Ovary (tissue), 9 donors: ENCODE measurements around the gene ACP4. TPM values are rescaled to one million over a fixed set of nuclear protein-coding genes. Genes with fewer than 3 reads are reported as not detected.

Experiments used
- DNase-seq, 5 donors: peaks; one replicate each; pipeline ENCODE4 v3.0.0-alpha.2; 2019 to 2020
- H3K27ac ChIP-seq, 2 donors: fragments of 200-600 bp; one replicate each; pipeline versions ENCODE4 v1.5.1 to v1.8.0; 2019 to 2022
- H3K27me3 ChIP-seq: fragments of 200-600 bp; one replicate; pipeline ENCODE4 v1.8.0; 2022
- H3K36me3 ChIP-seq: fragments of 200-600 bp; sonication (generic); one replicate; pipeline ENCODE4 v1.5.1; 2019
- H3K4me1 ChIP-seq: one replicate; pipeline ENCODE4 v1.8.1; 2013; ENCODE audit warnings: mild to moderate bottlenecking, moderate library complexity; ENCODE audit not compliant: insufficient read depth
- H3K4me3 ChIP-seq: fragments of 200-600 bp; sonication (generic); one replicate; pipeline ENCODE4 v1.5.1; 2017
- H3K9me3 ChIP-seq, 2 donors: fragments of 200-600 bp in 1 of 2; sonication (generic) in 1 of 2; one replicate each; pipeline versions ENCODE4 v1.5.1 to v1.8.1; 2013 to 2019; ENCODE audit warnings: mild to moderate bottlenecking in 1 of 2, moderate library complexity in 1 of 2
- CTCF ChIP-seq, 3 donors: fragments of 450-650 bp in 2 of 3; fragments of 200-600 bp in 1 of 3; IDR thresholded peaks; one replicate each; pipeline versions ENCODE4 v1.5.1 to v1.8.0; 2016 to 2022; ENCODE audit warnings: antibody characterized with exemption in 3 of 3, mild to moderate bottlenecking in 1 of 3
- EP300 ChIP-seq: sonication (generic); formaldehyde crosslinking; IDR thresholded peaks from one replicate; pipeline ENCODE4 v1.6.1; 2017; ENCODE audit warnings: antibody characterized with exemption
- POLR2A ChIP-seq: fragments of 450-650 bp; IDR thresholded peaks from one replicate; pipeline ENCODE4 v1.6.1; 2017; ENCODE audit warnings: antibody characterized with exemption, mild to moderate bottlenecking, moderate library complexity
- WGBS, 3 donors: extraction: QIAGEN DNeasy Blood & Tissue Kit in 1 of 3; methylation state at CpG; one replicate each; pipeline versions ENCODE4 v1.1.5 to v1.1.7; 2013 to 2017; 5-methylcytosine and 5-hydroxymethylcytosine counted together
- intact Hi-C, 4 donors: fragments of 100-400 bp; cut with DNase I; formaldehyde crosslinking; loops; one replicate each; pipeline versions ENCODE4 v1.11.0 to v1.15.1; 2022 to 2023
- polyA plus RNA-seq, 2 donors: library from polyadenylated mRNA; stranded (reverse); fragments of 200-250 nt in 1 of 2; fragments of 350-450 nt in 1 of 2; fragmentation: Illumina TruSeq in 1 of 2; extraction: RNeasy Lipid Tissue Mini Kit (QIAGEN cat#74804) in 1 of 2; gene quantifications; one replicate each; pipeline ENCODE4 v1.2.3, GENCODE V29; 2013 to 2014
- total RNA-seq, 7 donors: library from RNA; depleted of rRNA in 2 of 7; stranded (reverse); fragments of >200 nt in 2 of 7; fragmentation: NEBNext Ultra II Directional in 3 of 7; extraction: Animal tissue kit (Norgen Biotek cat#: 25700) in 3 of 7; gene quantifications; one replicate each; pipeline versions ENCODE4 v1.1.0 to v1.2.4, GENCODE V29; 2016 to 2023
- donor health status: DM: no; HTN: no; CAD: no; lungs with moderate emphysema.
- donor health status: DM: no; HTN: no; CAD: no.
- donor health status: Bipolar disorder and iron deficiency.
- donor health status: DM: yes; HTN: yes; CAD: no.
- donor health status: DM: no; HTN: no; CAD: no.
- donor health status: DM: yes; HTN: yes; CAD: no.

The ACP4 gene
- total and polyA plus RNA-seq, 9 donors = not detected

DNA sequence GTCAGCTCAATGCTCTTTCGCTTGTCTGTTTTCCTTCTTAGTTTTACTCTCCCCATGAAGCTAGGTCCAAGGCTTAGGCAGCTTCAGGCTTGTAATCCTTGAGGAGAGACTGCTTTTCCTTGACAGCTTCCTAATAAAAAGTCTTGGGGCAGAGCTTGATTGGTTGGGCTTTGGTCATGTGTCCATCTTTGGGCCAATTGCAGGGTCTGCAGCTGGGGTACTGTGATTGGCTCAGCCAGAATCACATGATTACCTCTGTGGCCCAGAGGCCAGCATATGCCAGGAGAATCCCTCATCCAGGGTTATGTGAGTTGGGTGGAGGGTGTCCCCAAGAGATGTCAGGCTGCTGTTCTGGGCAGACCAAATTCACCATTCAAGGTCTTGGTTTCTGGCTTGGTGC, 25.2 kb downstream of the ACP4 start:
- no peaks in the 10 kb centered on the region for H3K27me3 ChIP-seq
- DNase-seq = no peak
- no peaks in the 10 kb centered on the region for H3K36me3 ChIP-seq
- WGBS, 3 donors = 92 to 96% (median 93%) methylated on average over 1 of the region's 1 CpG
- H3K9me3 ChIP-seq = no peaks in the 10 kb centered on the region
- no peaks in the 10 kb centered on the region for H3K4me1 ChIP-seq
- intact Hi-C loops = no loop called here
- H3K4me3 ChIP-seq = no peak overlapping the region
- no peak overlapping the region for H3K27ac ChIP-seq
- no peak for TF ChIP-seq EP300
- no peak for TF ChIP-seq CTCF (IDR thresholded peaks at IDR 0.05)
- no peak for TF ChIP-seq POLR2A

- WGBS, 3 donors = 4 to 5% (median 5%) methylated on average over 48 to 52 of the region's 52 CpGs
- Histone ChIP-seq H3K27me3 (no peaks in the 10 kb centered on the region), H3K4me1 (no peaks in the 10 kb centered on the region), H3K36me3 (no peaks in the 10 kb centered on the region), H3K4me3 (no peak overlapping the region), H3K9me3 (no peaks in the 10 kb centered on the region), H3K27ac (no peak overlapping the region)
- TF ChIP-seq POLR2A = no peak
- TF ChIP-seq EP300 = no peak
- no peak for TF ChIP-seq CTCF (IDR thresholded peaks at IDR 0.05)
- DNase-seq = no peak
- intact Hi-C loops = no loop called here
Measured at GRCh38 chr19:50817941-50818858, 28.0 kb downstream of the ACP4 start.

- no peaks in the 10 kb centered on the region for H3K27me3 ChIP-seq
- WGBS, 3 donors = 54 to 61% (median 61%) methylated on average over 12 of the region's 12 CpGs
- H3K9me3 ChIP-seq = no peaks in the 10 kb centered on the region
- intact Hi-C loops = no loop called here
- no peaks in the 10 kb centered on the region for H3K4me1 ChIP-seq
- no peak for DNase-seq
- no peaks in the 10 kb centered on the region for H3K36me3 ChIP-seq
- TF ChIP-seq CTCF (IDR thresholded peaks at IDR 0.05) = no peak
- no peak for TF ChIP-seq EP300
- no peak for TF ChIP-seq POLR2A
- H3K27ac ChIP-seq = no peak overlapping the region
- H3K4me3 ChIP-seq = no peak overlapping the region
Measured at GRCh38 chr19:50818859-50819472, 28.8 kb downstream of the ACP4 start.

DNA sequence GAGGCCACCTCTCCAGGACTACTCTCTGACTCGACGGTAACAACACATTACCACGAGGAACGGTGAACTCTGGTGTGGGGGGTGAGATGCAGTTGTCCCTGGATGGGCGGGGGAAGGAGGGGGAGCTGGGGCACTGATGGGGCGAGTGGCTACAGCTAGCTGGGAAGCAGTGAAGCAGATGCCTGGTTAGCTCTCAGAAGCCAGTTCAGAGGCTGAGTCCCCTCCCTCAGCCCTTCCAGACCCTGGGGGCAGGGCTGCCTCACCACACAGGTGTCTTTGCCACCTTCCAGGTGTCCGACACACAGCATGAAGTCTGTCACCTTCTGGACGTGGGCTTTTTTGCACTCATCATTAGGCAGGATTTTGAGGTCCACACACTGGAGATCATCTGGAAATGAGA, 29.4 kb downstream of the ACP4 start:
- no peaks in the 10 kb centered on the region for H3K27me3 ChIP-seq
- no peak overlapping the region for H3K4me3 ChIP-seq
- WGBS, 3 donors = 20 to 27% (median 27%) methylated on average over 8 of the region's 8 CpGs
- DNase-seq = no peak
- H3K9me3 ChIP-seq = no peaks in the 10 kb centered on the region
- H3K4me1 ChIP-seq = no peaks in the 10 kb centered on the region
- intact Hi-C loops = no loop called here
- no peaks in the 10 kb centered on the region for H3K36me3 ChIP-seq
- no peak overlapping the region for H3K27ac ChIP-seq
- TF ChIP-seq EP300 (no peak), POLR2A (no peak), CTCF (IDR thresholded peaks at IDR 0.05) (no peak)
